HL-60/S4 (cell line): ENCODE data around the gene CFAP58.

ENCODE experiments used
- in situ Hi-C: fragments of 300-500 bp; cut with MboI; formaldehyde crosslinking; loops from 2 replicates; pipeline ENCODE4 v1.14.3; 2022; ENCODE audit warnings: low sequenced_read_pairs

The CFAP58 gene, protein sequence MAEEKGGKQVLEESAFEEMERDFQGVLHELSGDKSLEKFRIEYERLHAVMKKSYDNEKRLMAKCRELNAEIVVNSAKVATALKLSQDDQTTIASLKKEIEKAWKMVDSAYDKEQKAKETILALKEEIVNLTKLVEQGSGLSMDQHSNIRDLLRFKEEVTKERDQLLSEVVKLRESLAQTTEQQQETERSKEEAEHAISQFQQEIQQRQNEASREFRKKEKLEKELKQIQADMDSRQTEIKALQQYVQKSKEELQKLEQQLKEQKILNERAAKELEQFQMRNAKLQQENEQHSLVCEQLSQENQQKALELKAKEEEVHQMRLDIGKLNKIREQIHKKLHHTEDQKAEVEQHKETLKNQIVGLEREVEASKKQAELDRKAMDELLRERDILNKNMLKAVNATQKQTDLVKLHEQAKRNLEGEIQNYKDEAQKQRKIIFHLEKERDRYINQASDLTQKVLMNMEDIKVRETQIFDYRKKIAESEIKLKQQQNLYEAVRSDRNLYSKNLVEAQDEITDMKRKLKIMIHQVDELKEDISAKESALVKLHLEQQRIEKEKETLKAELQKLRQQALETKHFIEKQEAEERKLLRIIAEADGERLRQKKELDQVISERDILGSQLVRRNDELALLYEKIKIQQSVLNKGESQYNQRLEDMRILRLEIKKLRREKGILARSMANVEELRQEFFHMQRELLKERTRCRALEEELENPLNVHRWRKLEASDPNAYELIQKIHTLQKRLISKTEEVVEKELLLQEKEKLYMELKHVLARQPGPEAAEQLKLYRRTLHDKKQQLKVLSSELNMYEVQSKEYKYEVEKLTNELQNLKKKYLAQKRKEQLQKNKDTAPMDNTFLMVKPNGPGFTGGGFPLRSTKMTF

GRCh38 chr10:104353325-104354048 lies at the start of gene CFAP58:
CFAP58 (plus strand) TSS chr10:104353833; CDS start chr10:104353898, 65 bp downstream.
- in situ Hi-C loops = loop anchor here (5.0 kb wide), 1 partner anchor 61 kb away; no protein-coding TSS in a partner anchor

DNA sequence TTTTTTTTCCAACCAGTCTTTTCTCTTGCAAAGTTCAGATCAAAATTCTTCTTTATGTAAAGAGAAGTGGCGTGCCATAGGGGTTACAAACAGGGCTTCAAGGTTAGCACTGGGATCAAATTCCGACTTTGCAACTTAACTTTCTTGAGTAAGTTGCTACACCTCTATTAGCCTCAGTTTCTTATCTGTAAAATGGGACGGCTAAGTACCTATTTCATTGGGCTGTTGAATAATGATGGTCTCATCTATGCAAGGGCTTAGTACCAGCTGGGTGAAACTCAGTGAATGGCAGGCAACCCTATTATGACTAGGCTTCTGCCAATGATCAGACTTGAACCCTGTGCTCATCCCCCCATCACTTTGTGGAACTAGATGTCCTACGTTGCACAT lies 49.3 kb upstream of the CFAP58 start:
- in situ Hi-C loops = no loop called here

GRCh38 chr10:104304927-104305326 lies 48.7 kb upstream of the CFAP58 start:
- in situ Hi-C loops = no loop called here

DNA sequence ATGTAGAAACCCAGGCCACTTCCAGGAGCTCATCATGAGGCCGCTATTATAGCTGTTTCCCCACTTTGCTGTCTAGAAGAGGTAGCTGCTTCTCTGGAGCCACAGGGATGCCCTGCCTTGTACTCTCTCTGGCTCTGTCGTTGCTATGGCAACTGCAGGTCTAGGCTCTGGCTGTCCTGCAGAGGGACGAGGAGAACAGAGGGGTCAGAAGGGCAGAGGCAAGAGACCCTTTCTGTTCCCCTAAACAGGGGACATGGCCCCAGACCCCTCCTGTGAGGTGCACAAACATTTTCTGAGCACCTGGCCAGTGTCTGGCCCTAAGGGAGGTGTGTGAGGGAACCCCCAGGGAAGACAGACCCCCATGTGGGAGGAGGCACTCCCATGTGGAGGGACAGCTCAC lies 46.7 kb upstream of the CFAP58 start:
- in situ Hi-C loops = no loop called here

- in situ Hi-C loops = no loop called here
Observed at GRCh38 chr10:104307576-104308438, 45.8 kb upstream of the CFAP58 start.

- in situ Hi-C loops = no loop called here
Observed at GRCh38 chr10:104308439-104308903, 45.2 kb upstream of the CFAP58 start.

- in situ Hi-C loops = no loop called here
Observed at GRCh38 chr10:104309980-104310978, 43.4 kb upstream of the CFAP58 start.

DNA sequence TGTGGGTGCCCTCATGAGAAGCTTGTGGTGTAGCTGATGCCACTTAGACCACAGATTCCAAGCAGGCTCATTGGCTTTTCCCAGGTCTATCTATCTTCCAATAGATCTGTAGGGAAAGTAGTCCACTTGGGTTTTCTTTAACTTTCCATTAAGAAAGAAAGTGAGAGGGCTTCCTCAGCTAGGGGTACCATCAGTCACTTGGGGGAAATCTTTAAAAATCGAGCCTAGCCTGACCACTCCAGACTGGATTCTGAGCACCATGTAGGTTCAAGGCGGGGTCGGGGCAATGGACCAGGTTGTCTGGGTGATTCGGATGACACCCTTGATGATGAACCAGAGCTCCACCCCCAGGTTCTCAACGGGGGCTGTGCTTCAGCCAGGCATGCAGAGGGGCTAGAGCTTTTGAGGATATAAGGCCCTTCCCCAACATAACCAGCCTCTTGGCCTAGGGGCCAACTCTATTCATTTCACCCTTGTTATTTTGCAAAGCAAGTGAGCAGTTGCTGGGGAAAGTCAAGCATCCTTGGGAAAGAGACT lies 42.4 kb upstream of the CFAP58 start:
- in situ Hi-C loops = no loop called here

DNA sequence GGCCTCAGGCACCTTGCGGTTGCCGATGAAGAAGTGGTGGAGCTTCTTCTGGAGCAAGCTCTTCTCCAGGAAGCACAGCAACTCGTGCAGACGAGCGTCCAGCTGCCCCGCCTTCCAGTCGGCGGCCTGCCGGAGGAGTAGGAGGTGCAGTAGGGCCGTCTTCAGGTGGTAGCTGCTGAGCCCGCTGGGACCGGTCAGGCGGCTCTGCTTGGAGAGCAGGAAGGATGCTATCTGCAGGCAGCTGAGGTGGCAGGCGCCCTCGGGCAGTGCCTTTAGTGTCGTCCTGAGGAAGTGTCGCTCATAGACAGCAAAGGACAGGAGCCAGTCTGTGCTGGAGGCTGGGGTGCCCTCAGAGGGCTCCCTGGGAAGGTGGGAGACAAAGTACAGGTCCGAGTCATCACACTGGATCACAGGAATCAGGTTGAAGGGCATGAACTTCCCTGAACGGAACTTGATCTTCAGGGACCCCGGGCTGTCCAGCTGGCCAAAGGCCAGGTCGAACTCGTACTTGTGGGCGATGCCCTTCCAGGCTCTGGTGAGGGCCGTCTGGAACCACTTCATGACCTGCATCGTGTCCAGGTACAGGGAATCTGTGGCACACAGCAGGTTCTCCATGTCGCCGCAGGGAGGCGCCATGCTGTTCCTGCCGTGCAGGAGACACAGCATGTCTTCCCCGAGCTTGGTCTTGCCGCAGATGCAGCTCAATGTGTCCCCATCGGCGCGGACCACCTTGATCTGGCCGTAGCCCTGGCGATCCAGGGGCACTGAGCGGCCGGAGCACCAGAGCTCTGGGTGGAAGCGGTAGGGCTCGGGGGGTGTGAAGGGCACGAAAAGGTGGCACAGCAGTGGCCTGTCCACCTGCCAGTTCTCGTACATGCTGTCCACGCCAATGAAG lies 38.8 kb upstream of the CFAP58 start:
- in situ Hi-C loops = no loop called here

DNA sequence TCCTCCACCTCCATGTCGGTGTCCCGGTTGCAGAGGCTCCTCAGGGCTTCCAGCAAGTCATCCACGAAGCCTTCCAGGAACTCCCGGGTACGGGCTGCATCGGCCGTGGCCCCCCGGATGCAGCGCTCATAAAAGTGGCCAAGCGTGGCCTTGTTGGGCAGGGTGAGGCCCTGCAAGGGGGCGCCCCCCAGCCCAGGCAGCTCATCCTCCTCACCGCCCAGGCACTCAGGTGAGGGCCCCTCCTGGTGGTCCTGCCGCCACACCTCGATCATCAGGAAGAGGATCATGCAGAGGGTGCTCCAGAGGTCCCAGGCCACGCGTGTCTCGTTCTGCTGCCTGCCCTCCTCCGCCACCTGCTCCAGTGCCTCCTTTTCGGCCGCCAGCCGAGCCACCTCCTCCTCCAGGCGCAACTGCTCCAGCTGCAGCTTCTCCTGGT lies 38.1 kb upstream of the CFAP58 start:
- in situ Hi-C loops = no loop called here

GRCh38 chr10:104316321-104317099 lies 37.1 kb upstream of the CFAP58 start:
- in situ Hi-C loops = no loop called here

- in situ Hi-C loops = no loop called here
Observed at GRCh38 chr10:104317269-104317710, 36.3 kb upstream of the CFAP58 start.

- in situ Hi-C loops = no loop called here
Observed at GRCh38 chr10:104317726-104318299, 35.8 kb upstream of the CFAP58 start.

GRCh38 chr10:104318326-104318725 lies 35.3 kb upstream of the CFAP58 start:
- in situ Hi-C loops = no loop called here

- in situ Hi-C loops = no loop called here
Observed at GRCh38 chr10:104318810-104319741, 34.6 kb upstream of the CFAP58 start.
